IMR-90 (cell line): Measurements from ENCODE around the gene HYAL1. TPM values are rescaled to one million over a fixed set of nuclear protein-coding genes. Genes with fewer than 3 reads are reported as not detected.

Source experiments
- ATAC-seq: fragments of 200-7000 bp; cut with Tn5 transposase; 2 replicates; pipeline ENCODE4 v1.9.1; 2020; ENCODE audit warnings: low read depth, mild to moderate bottlenecking, moderate library complexity
- BruUV-seq: library from RNA; stranded (reverse); fragments of 400-500 nt; replicated peaks from 2 replicates; lab custom pipeline; 2021; lab: Mats Ljungman, UMichigan
- CTCF ChIA-PET: fragments of 300-600 bp; formaldehyde crosslinking; extraction: SDS; loops from one replicate; lab custom pipeline; 2021; ENCODE audit warnings: antibody characterized with exemption; lab: Yijun Ruan, JAX
- POLR2A ChIA-PET: fragments of 300-600 bp; sonication (Branson Sonifier 250); formaldehyde crosslinking; loops from one replicate; lab custom pipeline; 2022; ENCODE audit warnings: antibody characterized with exemption; ENCODE audit not compliant: unreplicated experiment; lab: Charles Lee
- DNase-seq: peaks from one replicate; pipeline ENCODE4 v3.0.0; 2013
- H2AFZ ChIP-seq: replicated peaks from 2 replicates; pipeline ENCODE3; 2013; ENCODE audit warnings: low read length, mild to moderate bottlenecking; ENCODE audit not compliant: poor library complexity
- H2AK5ac ChIP-seq: 2 replicates; pipeline ENCODE4 v1.6.1; 2013; ENCODE audit warnings: low read depth, low read length, inconsistent platforms
- H2AK9ac ChIP-seq: replicated peaks from 2 replicates; pipeline ENCODE3; 2013; ENCODE audit warnings: mild to moderate bottlenecking, low read depth, low read length, moderate library complexity; ENCODE audit not compliant: poor library complexity
- H2BK120ac ChIP-seq: 2 replicates; pipeline ENCODE4 v1.6.1; 2013; ENCODE audit warnings: low read depth, low read length, inconsistent platforms
- H2BK15ac ChIP-seq: 3 replicates; pipeline ENCODE4 v1.6.1; 2013; ENCODE audit warnings: low read depth, low read length, inconsistent platforms
- H2BK20ac ChIP-seq: 2 replicates; pipeline ENCODE4 v1.6.1; 2013; ENCODE audit warnings: low read depth, mild to moderate bottlenecking, inconsistent platforms, low read length, moderate library complexity
- H2BK5ac ChIP-seq: 2 replicates; pipeline ENCODE4 v1.6.1; 2013; ENCODE audit warnings: mild to moderate bottlenecking, low read depth, low read length, inconsistent platforms; ENCODE audit not compliant: poor library complexity, severe bottlenecking
- H3K14ac ChIP-seq: replicated peaks from 2 replicates; pipeline ENCODE4 v1.6.1; 2013; ENCODE audit warnings: low read depth, low read length, inconsistent platforms
- H3K18ac ChIP-seq: 2 replicates; pipeline ENCODE4 v1.6.1; 2013; ENCODE audit warnings: low read depth, low read length, control low read depth
- H3K23ac ChIP-seq: 2 replicates; pipeline ENCODE4 v1.6.1; 2013; ENCODE audit warnings: low read depth, low read length, inconsistent platforms
- H3K27ac ChIP-seq: 2 replicates; pipeline ENCODE4 v1.5.1; 2013; ENCODE audit warnings: mild to moderate bottlenecking, control low read depth, low read length; ENCODE audit not compliant: insufficient read depth
- H3K27me3 ChIP-seq: 2 replicates; pipeline ENCODE4 v1.6.1; 2013; ENCODE audit warnings: low read length; ENCODE audit not compliant: control insufficient read depth, insufficient read depth
- H3K36me3 ChIP-seq: 2 replicates; pipeline ENCODE4 v1.6.1; 2013; ENCODE audit warnings: low read length, mixed read lengths; ENCODE audit not compliant: control insufficient read depth, insufficient read depth
- H3K4ac ChIP-seq: 2 replicates; pipeline ENCODE4 v1.6.1; 2013; ENCODE audit warnings: low read depth, low read length, inconsistent platforms
- H3K4me1 ChIP-seq: 2 replicates; pipeline ENCODE4 v1.6.1; 2013; ENCODE audit warnings: low read length, mixed read lengths; ENCODE audit not compliant: control insufficient read depth, insufficient read depth
- H3K4me2 ChIP-seq: 2 replicates; pipeline ENCODE4 v1.6.1; 2013; ENCODE audit warnings: low read depth, mild to moderate bottlenecking, control low read depth, low read length, moderate library complexity
- H3K4me3 ChIP-seq: 2 replicates; pipeline ENCODE4 v1.5.1; 2013; ENCODE audit warnings: low read depth, mild to moderate bottlenecking, control low read depth, low read length, moderate library complexity; ENCODE audit not compliant: insufficient read depth
- H3K56ac ChIP-seq: 2 replicates; pipeline ENCODE4 v1.6.1; 2013; ENCODE audit warnings: low read length, inconsistent platforms; ENCODE audit not compliant: insufficient read depth; ENCODE audit errors: extremely low read depth
- H3K79me1 ChIP-seq, 2 experiments: 2 replicates each; pipeline ENCODE4 v1.6.1; 2013; ENCODE audit warnings: low read length in 2 of 2, inconsistent platforms in 1 of 2, low read depth in 1 of 2
- H3K9ac ChIP-seq: 2 replicates; pipeline ENCODE4 v1.6.1; 2013; ENCODE audit warnings: low read depth, low read length, control low read depth
- H3K9me1 ChIP-seq: 2 replicates; pipeline ENCODE4 v1.6.1; 2013; ENCODE audit warnings: low read length, inconsistent platforms; ENCODE audit not compliant: insufficient read depth
- H3K9me3 ChIP-seq: 2 replicates; pipeline ENCODE4 v1.6.1; 2013; ENCODE audit warnings: low read length; ENCODE audit not compliant: control insufficient read depth, insufficient read depth
- H4K20me1 ChIP-seq: 2 replicates; pipeline ENCODE4 v1.6.1; 2013; ENCODE audit warnings: low read length, inconsistent platforms; ENCODE audit not compliant: insufficient read depth
- H4K5ac ChIP-seq: 2 replicates; pipeline ENCODE4 v1.6.1; 2013; ENCODE audit warnings: mild to moderate bottlenecking, low read depth, low read length, control low read depth
- H4K8ac ChIP-seq, 2 experiments: 2 replicates each; pipeline ENCODE4 v1.6.1; 2013; ENCODE audit warnings: low read depth in 2 of 2, low read length in 2 of 2, control low read depth in 1 of 2, inconsistent platforms in 1 of 2
- H4K91ac ChIP-seq: 2 replicates; pipeline ENCODE4 v1.6.1; 2013; ENCODE audit warnings: low read depth, low read length, inconsistent platforms; ENCODE audit not compliant: insufficient read depth
- BHLHE40 ChIP-seq: fragments of 150-350 bp; IDR thresholded peaks from 2 replicates; pipeline ENCODE4 v1.6.1; 2016; ENCODE audit warnings: mild to moderate bottlenecking, low read depth, low read length
- CEBPB ChIP-seq: IDR thresholded peaks from 2 replicates; pipeline ENCODE4 v1.6.1; 2012; ENCODE audit warnings: low read depth, low read length, improper control_type of control experiment
- CHD1 ChIP-seq: IDR thresholded peaks from 2 replicates; pipeline ENCODE4 v1.6.1; 2012; ENCODE audit warnings: low read depth, low read length, improper control_type of control experiment
- FOS ChIP-seq: fragments of 150-350 bp; IDR thresholded peaks from 2 replicates; pipeline ENCODE4 v1.6.1; 2016; ENCODE audit warnings: low read depth, low read length
- MAFK ChIP-seq: IDR thresholded peaks from 2 replicates; pipeline ENCODE4 v1.6.1; 2012; ENCODE audit warnings: low read depth, low read length, improper control_type of control experiment
- MAZ ChIP-seq: IDR thresholded peaks from 2 replicates; pipeline ENCODE4 v1.6.1; 2012; ENCODE audit warnings: low read depth, mild to moderate bottlenecking, low read length, improper control_type of control experiment, moderate library complexity, borderline replicate concordance
- MXI1 ChIP-seq: IDR thresholded peaks from 2 replicates; pipeline ENCODE4 v1.6.1; 2012; ENCODE audit warnings: low read depth, mild to moderate bottlenecking, low read length, moderate library complexity, borderline replicate concordance
- NFE2L2 ChIP-seq: fragments of 150-350 bp; IDR thresholded peaks from 2 replicates; pipeline ENCODE4 v1.6.1; 2016; ENCODE audit warnings: low read depth, mild to moderate bottlenecking, low read length
- POLR2A ChIP-seq: IDR thresholded peaks from 2 replicates; pipeline ENCODE4 v1.6.1; 2012; ENCODE audit warnings: mild to moderate bottlenecking, low read depth, low read length
- RAD21 ChIP-seq: IDR thresholded peaks from 2 replicates; pipeline ENCODE4 v1.6.1; 2012; ENCODE audit warnings: low read length, improper control_type of control experiment
- RCOR1 ChIP-seq: IDR thresholded peaks from 2 replicates; pipeline ENCODE4 v1.6.1; 2012; ENCODE audit warnings: mild to moderate bottlenecking, low read length, improper control_type of control experiment; ENCODE audit not compliant: insufficient replicate concordance
- RFX5 ChIP-seq: IDR thresholded peaks from 2 replicates; pipeline ENCODE4 v1.8.0; 2012; ENCODE audit warnings: low read depth, mild to moderate bottlenecking, low read length, moderate library complexity
- SMC3 ChIP-seq: fragments of 150-350 bp; IDR thresholded peaks from 2 replicates; pipeline ENCODE4 v1.6.1; 2016; ENCODE audit warnings: low read depth, mild to moderate bottlenecking, antibody characterized with exemption, low read length, moderate library complexity
- WGBS, 2 experiments: methylation state at CpG; one replicate each; pipeline versions ENCODE4 v1.1.5 to v1.1.7; 2013; ENCODE audit warnings: missing lambda C conversion rate in 2 of 2; ENCODE audit not compliant: insufficient read length in 1 of 2; ENCODE audit errors: extremely low coverage in 2 of 2; 5-methylcytosine and 5-hydroxymethylcytosine counted together
- dilution Hi-C: fragments of 300-500 bp; cut with HindIII; formaldehyde crosslinking; loops from one replicate; pipeline ENCODE4 v1.14.3; 2018; ENCODE audit warnings: low sequenced_read_pairs; ENCODE audit not compliant: unreplicated experiment
- in situ Hi-C: fragments of 300-500 bp; cut with MboI; formaldehyde crosslinking; loops from 3 replicates; pipeline ENCODE4 v1.14.3; 2019; ENCODE audit warnings: low sequenced_read_pairs, inconsistent platforms, mixed read lengths
- intact Hi-C: fragments of 100-400 bp; cut with micrococcal nuclease; formaldehyde crosslinking; loops from 2 replicates; pipeline ENCODE4 v1.10.0; 2022
- polyA plus RNA-seq, 3 experiments: library from polyadenylated mRNA; depleted of rRNA; stranded (reverse); fragments of >200 nt; gene quantifications; 2 replicates each; pipeline ENCODE4 v1.2.3, GENCODE V29; 2012; ENCODE audit warnings: low replicate concordance in 1 of 3
- total RNA-seq: library from RNA; depleted of rRNA; stranded (reverse); fragments of >200 nt; gene quantifications from 2 replicates; pipeline ENCODE4 v1.2.3, GENCODE V29; 2012
- TF ChIP-seq, protein P1 (sequence below): conservative IDR thresholded peaks from 2 replicates; pipeline ENCODE4 v1.5.1; 2012; ENCODE audit warnings: mild to moderate bottlenecking, low read depth, low read length, improper control_type of control experiment
- TF ChIP-seq, protein P2 (sequence below): fragments of 150-350 bp; IDR thresholded peaks from 2 replicates; pipeline ENCODE4 v1.6.1; 2017; ENCODE audit warnings: mild to moderate bottlenecking, antibody characterized with exemption, low read length, low read depth

The HYAL1 gene
- total and polyA plus RNA-seq, 2 of the 4 experiments (the other 2 are of a cell fraction), result 0.32 to 0.36 TPM

DNA sequence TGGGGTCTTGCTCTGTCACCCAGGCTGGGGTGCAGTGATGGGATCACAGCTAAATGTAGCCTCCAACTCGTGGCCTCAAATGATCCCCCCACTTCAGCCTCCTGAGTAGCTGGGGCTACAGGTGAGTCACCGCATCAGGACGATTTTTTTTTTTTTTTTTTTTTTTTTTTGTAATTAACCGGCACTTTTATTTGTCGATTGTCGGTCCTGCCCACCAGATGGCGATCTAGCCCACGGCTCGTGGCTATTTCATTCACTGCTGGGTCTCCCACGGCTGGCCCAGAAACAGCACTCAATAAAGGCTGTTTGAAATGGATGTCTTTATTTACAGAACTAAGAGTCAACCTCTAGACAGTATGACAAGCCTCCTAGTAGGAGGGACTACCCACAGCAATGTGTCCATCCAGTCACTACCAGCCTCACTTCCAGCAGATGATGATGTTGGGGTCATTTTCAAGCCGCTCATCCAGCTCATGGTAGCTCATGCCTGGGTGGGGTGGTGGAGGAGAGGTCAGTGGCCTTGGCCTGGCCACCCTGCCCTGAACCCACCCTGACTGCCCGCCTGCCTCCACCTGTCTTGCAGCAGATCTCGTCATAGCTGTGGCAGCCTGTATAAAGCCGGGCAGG lies 43.9 kb upstream of the HYAL1 start:
- Histone ChIP-seq H4K91ac (no peak overlapping the region), H4K8ac (peak overlapping the region in 1 of 2 experiments; percentile 34; a peak in 1 of 4 replicates), H3K23ac (no peak overlapping the region), H3K4ac (peak overlapping the region; percentile 39; the same call in 1 of the 2 replicates), H2BK120ac (no peak overlapping the region), H2AK5ac (no peak overlapping the region), H3K9ac (no peak overlapping the region), H2BK15ac (no peak overlapping the region), H3K27me3 (no peaks in the 10 kb centered on the region), H2AFZ (peak overlapping the region; percentile 47), H3K4me3 (no peak overlapping the region), H3K4me2 (no peak overlapping the region), H4K20me1 (peaks cover 2% of the 10 kb centered on the region), H3K9me3 (no peaks in the 10 kb centered on the region), H2BK5ac (no peak overlapping the region), H3K14ac (no peak overlapping the region), H2BK20ac (no peak overlapping the region), H3K18ac (no peak overlapping the region), H3K79me1 (peaks cover 23 to 30% of the 10 kb centered on the region in 2 experiments), H4K5ac (no peak overlapping the region), H2AK9ac (peak overlapping the region; percentile 87), H3K36me3 (peaks cover 9% of the 10 kb centered on the region; the same call in 1 of the 2 replicates), H3K9me1 (peaks cover 4% of the 10 kb centered on the region; the same call in 1 of the 2 replicates), H3K4me1 (peaks cover 11% of the 10 kb centered on the region), H3K56ac (no peak overlapping the region), H3K27ac (no peak overlapping the region)
- WGBS, 2 experiments, result 55% methylated on average over 5 of the region's 14 CpGs; no CpG with 5 or more reads in 1 of the 2 experiments
- ChIA-PET CTCF (interaction anchor here (0.6 to 0.7 kb wide), 2 partner anchors 195 to 213 kb away, joined by 3 read pairs; no protein-coding TSS in a partner anchor), POLR2A (interaction anchor here (0.6 kb wide), 1 partner anchor 26 kb away, joined by 10 read pairs; no protein-coding TSS in a partner anchor)
- no TSS peak for BruUV-seq
- peak; percentile 71 for DNase-seq
- 0 out of 2 replicates have a peak, but pooled peaks have one; percentile 8 for ATAC-seq
- intact Hi-C loops (loop anchor here (1.0 to 5.0 kb wide), 3 partner anchors 195 to 1040 kb away; partner anchors contain the start of gene MANF), dilution Hi-C loops (no loop called here), in situ Hi-C loops (loop anchor here (5.0 to 25.0 kb wide), 4 partner anchors 200 to 1815 kb away; partner anchors contain the start of genes ABHD14B, GPR62, MANF and PCBP4)
- TF ChIP-seq CHD1 (no peak), RCOR1 (no peak), RAD21 (peak; percentile 85), SMC3 (peak; percentile 75), FOS (peak; percentile 57), NFE2L2 (no peak), RFX5 (no peak), BHLHE40 (no peak), CEBPB (no peak), MAZ (no peak), MXI1 (0 out of 2 replicates have a peak, but pooled peaks have one; percentile 10), MAFK (no peak), POLR2A (0 out of 2 replicates have a peak, but pooled peaks have one; percentile 43)
- TF ChIP-seq, protein P1, sequence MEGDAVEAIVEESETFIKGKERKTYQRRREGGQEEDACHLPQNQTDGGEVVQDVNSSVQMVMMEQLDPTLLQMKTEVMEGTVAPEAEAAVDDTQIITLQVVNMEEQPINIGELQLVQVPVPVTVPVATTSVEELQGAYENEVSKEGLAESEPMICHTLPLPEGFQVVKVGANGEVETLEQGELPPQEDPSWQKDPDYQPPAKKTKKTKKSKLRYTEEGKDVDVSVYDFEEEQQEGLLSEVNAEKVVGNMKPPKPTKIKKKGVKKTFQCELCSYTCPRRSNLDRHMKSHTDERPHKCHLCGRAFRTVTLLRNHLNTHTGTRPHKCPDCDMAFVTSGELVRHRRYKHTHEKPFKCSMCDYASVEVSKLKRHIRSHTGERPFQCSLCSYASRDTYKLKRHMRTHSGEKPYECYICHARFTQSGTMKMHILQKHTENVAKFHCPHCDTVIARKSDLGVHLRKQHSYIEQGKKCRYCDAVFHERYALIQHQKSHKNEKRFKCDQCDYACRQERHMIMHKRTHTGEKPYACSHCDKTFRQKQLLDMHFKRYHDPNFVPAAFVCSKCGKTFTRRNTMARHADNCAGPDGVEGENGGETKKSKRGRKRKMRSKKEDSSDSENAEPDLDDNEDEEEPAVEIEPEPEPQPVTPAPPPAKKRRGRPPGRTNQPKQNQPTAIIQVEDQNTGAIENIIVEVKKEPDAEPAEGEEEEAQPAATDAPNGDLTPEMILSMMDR, result peak; percentile 79
- TF ChIP-seq, protein P2, sequence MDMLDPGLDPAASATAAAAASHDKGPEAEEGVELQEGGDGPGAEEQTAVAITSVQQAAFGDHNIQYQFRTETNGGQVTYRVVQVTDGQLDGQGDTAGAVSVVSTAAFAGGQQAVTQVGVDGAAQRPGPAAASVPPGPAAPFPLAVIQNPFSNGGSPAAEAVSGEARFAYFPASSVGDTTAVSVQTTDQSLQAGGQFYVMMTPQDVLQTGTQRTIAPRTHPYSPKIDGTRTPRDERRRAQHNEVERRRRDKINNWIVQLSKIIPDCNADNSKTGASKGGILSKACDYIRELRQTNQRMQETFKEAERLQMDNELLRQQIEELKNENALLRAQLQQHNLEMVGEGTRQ, result no peak
